DMS 273 treated with DMSO at 0.1 percent for 48 hours (cell line): Measurements from ENCODE around the gene TXNRD1.
"Not testable (repeated sequence)": the region's sequence is repeated elsewhere in the genome, so short reads cannot be mapped to it uniquely, and the experiment has no call there.

ENCODE experiments used
- DNase-seq: peaks from one replicate; lab custom pipeline; 2025; lab: John Stamatoyannopoulos, UW

TXNRD1 gene

GRCh38 chr12:104242546-104243206 lies 27.1 kb downstream of the TXNRD1 start:
- DNase-seq: no peak

GRCh38 chr12:104243551-104243950 lies 28.0 kb downstream of the TXNRD1 start:
- peak; percentile 4 for DNase-seq

- DNase-seq: no peak
Measured at GRCh38 chr12:104243971-104244370, 28.4 kb downstream of the TXNRD1 start.

- DNase-seq: no peak
Measured at GRCh38 chr12:104247698-104248097, 32.1 kb downstream of the TXNRD1 start.

GRCh38 chr12:104248444-104248843 lies 32.9 kb downstream of the TXNRD1 start:
- DNase-seq: no peak

GRCh38 chr12:104249017-104249416 lies 33.4 kb downstream of the TXNRD1 start:
- no peak for DNase-seq

- no peak for DNase-seq
Measured at GRCh38 chr12:104249898-104250297, 34.3 kb downstream of the TXNRD1 start.

GRCh38 chr12:104250366-104251125 lies 35.0 kb downstream of the TXNRD1 start:
- DNase-seq: no peak

GRCh38 chr12:104257913-104258472 lies 42.4 kb downstream of the TXNRD1 start:
- no peak for DNase-seq

GRCh38 chr12:104258476-104259067 lies 43.0 kb downstream of the TXNRD1 start:
- no peak for DNase-seq

- no peak for DNase-seq
Measured at GRCh38 chr12:104263026-104263425, 47.4 kb downstream of the TXNRD1 start.

GRCh38 chr12:104263580-104264358 lies 48.2 kb downstream of the TXNRD1 start:
- peak; percentile 51 for DNase-seq

- not testable (repeated sequence) for DNase-seq
Measured at GRCh38 chr12:104265436-104265835, 49.9 kb downstream of the TXNRD1 start.

- no peak for DNase-seq
Measured at GRCh38 chr12:104272938-104273337, 57.4 kb downstream of the TXNRD1 start.

- no peak for DNase-seq
Measured at GRCh38 chr12:104273503-104273902, 57.9 kb downstream of the TXNRD1 start.

- DNase-seq: no peak
Measured at GRCh38 chr12:104274811-104275210, 59.2 kb downstream of the TXNRD1 start.

GRCh38 chr12:104275689-104276088 lies 60.1 kb downstream of the TXNRD1 start:
- no peak for DNase-seq

GRCh38 chr12:104276273-104277131 lies 60.9 kb downstream of the TXNRD1 start:
- no peak for DNase-seq

- no peak for DNase-seq
Measured at GRCh38 chr12:104279164-104279563, 63.6 kb downstream of the TXNRD1 start.

- DNase-seq: no peak
Measured at GRCh38 chr12:104280111-104280510, 64.5 kb downstream of the TXNRD1 start.
